ENCODE measurements around the gene SORCS2.

SORCS2 gene

GRCh38 chr4:7384929-7385890 is 192.9 kb downstream of the SORCS2 start:
- in situ Hi-C loops (cut with MboI; ENCODE audit: low sequenced_read_pairs): no loop called here

GRCh38 chr4:7387925-7388324 is 195.6 kb downstream of the SORCS2 start:
- in situ Hi-C loops (cut with MboI; ENCODE audit: low sequenced_read_pairs): no loop called here

GRCh38 chr4:7388627-7389026 is 196.3 kb downstream of the SORCS2 start:
- in situ Hi-C loops (cut with MboI; ENCODE audit: low sequenced_read_pairs): no loop called here

- in situ Hi-C loops (cut with MboI; ENCODE audit: low sequenced_read_pairs): no loop called here
Measured at GRCh38 chr4:7389101-7389701, 196.9 kb downstream of the SORCS2 start.

- in situ Hi-C loops (cut with MboI; ENCODE audit: low sequenced_read_pairs): no loop called here
Measured at GRCh38 chr4:7389719-7390118, 197.4 kb downstream of the SORCS2 start.

GRCh38 chr4:7390336-7390735 is 198.0 kb downstream of the SORCS2 start:
- in situ Hi-C loops (cut with MboI; ENCODE audit: low sequenced_read_pairs): no loop called here

- in situ Hi-C loops (cut with MboI; ENCODE audit: low sequenced_read_pairs): no loop called here
Measured at GRCh38 chr4:7390906-7391636, 198.7 kb downstream of the SORCS2 start.

- in situ Hi-C loops (cut with MboI; ENCODE audit: low sequenced_read_pairs): no loop called here
Measured at GRCh38 chr4:7391637-7392437, 199.5 kb downstream of the SORCS2 start.

GRCh38 chr4:7392438-7393421 is 200.4 kb downstream of the SORCS2 start:
- in situ Hi-C loops (cut with MboI; ENCODE audit: low sequenced_read_pairs): no loop called here

GRCh38 chr4:7393601-7394575 is 201.6 kb downstream of the SORCS2 start:
- in situ Hi-C loops (cut with MboI; ENCODE audit: low sequenced_read_pairs): no loop called here

- in situ Hi-C loops (cut with MboI; ENCODE audit: low sequenced_read_pairs): no loop called here
Measured at GRCh38 chr4:7394681-7395451, 202.5 kb downstream of the SORCS2 start.

GRCh38 chr4:7395645-7396044 is 203.3 kb downstream of the SORCS2 start:
- in situ Hi-C loops (cut with MboI; ENCODE audit: low sequenced_read_pairs): no loop called here

GRCh38 chr4:7396186-7396910 is 204.0 kb downstream of the SORCS2 start:
- in situ Hi-C loops (cut with MboI; ENCODE audit: low sequenced_read_pairs): no loop called here

- in situ Hi-C loops (cut with MboI; ENCODE audit: low sequenced_read_pairs): no loop called here
Measured at GRCh38 chr4:7397206-7398103, 205.1 kb downstream of the SORCS2 start.

- in situ Hi-C loops (cut with MboI; ENCODE audit: low sequenced_read_pairs): no loop called here
Measured at GRCh38 chr4:7398104-7398423, 205.7 kb downstream of the SORCS2 start.

- in situ Hi-C loops (cut with MboI; ENCODE audit: low sequenced_read_pairs): no loop called here
Measured at GRCh38 chr4:7398788-7399439, 206.6 kb downstream of the SORCS2 start.
